Gastroesophageal sphincter (tissue), 4 donors: Measurements from ENCODE around the gene PEMT. TPM values are rescaled to one million over a fixed set of nuclear protein-coding genes. Genes with fewer than 3 reads are reported as not detected.
A peak's percentile ranks its signal among the peaks of the same experiment; 100 is the strongest.

ENCODE experiments used
- ATAC-seq: fragments of 150-250 bp; one replicate; pipeline ENCODE4 v1.9.1; 2016; ENCODE audit warnings: mild to moderate bottlenecking, moderate library complexity
- H3K27ac ChIP-seq, 4 donors: fragments of 200-600 bp; sonication (generic) in 3 of 4; 1 replicate in 3 of 4; 2 replicates in 1 of 4; pipeline ENCODE4 v1.5.1; 2016 to 2019
- H3K27me3 ChIP-seq: fragments of 200-600 bp; sonication (generic); one replicate; pipeline ENCODE4 v1.5.1; 2019
- H3K36me3 ChIP-seq, 2 donors: fragments of 200-600 bp; sonication (generic); one replicate each; pipeline ENCODE4 v1.5.1; 2019; ENCODE audit warnings: control low read depth in 1 of 2
- H3K4me1 ChIP-seq, 3 donors: fragments of 200-600 bp; sonication (generic); 1 replicate in 2 of 3; 2 replicates in 1 of 3; pipeline ENCODE4 v1.5.1; 2016 to 2019; ENCODE audit warnings: control low read depth in 2 of 3
- H3K4me3 ChIP-seq, 2 donors: fragments of 200-600 bp; sonication (generic); one replicate each; pipeline ENCODE4 v1.5.1; 2019; ENCODE audit warnings: mild to moderate bottlenecking in 1 of 2, moderate library complexity in 1 of 2
- H3K9me3 ChIP-seq, 3 donors: fragments of 200-600 bp; sonication (generic); one replicate each; pipeline ENCODE4 v1.5.1; 2017 to 2019; ENCODE audit warnings: control low read depth in 2 of 3
- CTCF ChIP-seq, 4 experiments: fragments of 200-600 bp in 2 of 4; fragments of 450-650 bp in 2 of 4; sonication (generic) in 1 of 4; IDR thresholded peaks; one replicate each; pipeline ENCODE4 v1.5.1; 2017 to 2019; ENCODE audit warnings: antibody characterized with exemption in 4 of 4, mild to moderate bottlenecking in 2 of 4, moderate library complexity in 2 of 4
- EP300 ChIP-seq: sonication (generic); formaldehyde crosslinking; IDR thresholded peaks from one replicate; pipeline ENCODE4 v1.6.1; 2017; ENCODE audit warnings: antibody characterized with exemption, mild to moderate bottlenecking
- POLR2A ChIP-seq, 2 donors: fragments of 450-650 bp; IDR thresholded peaks; one replicate each; pipeline ENCODE4 v1.6.1; 2017; ENCODE audit warnings: antibody characterized with exemption in 2 of 2, mild to moderate bottlenecking in 2 of 2, moderate library complexity in 1 of 2
- POLR2AphosphoS5 ChIP-seq: sonication (generic); formaldehyde crosslinking; IDR thresholded peaks from one replicate; pipeline ENCODE4 v1.6.1; 2017; ENCODE audit warnings: antibody characterized with exemption
- WGBS, 2 donors: methylation state at CpG; one replicate each; pipeline ENCODE4 v1.1.5; 2018; ENCODE audit warnings: low coverage in 1 of 2; 5-methylcytosine and 5-hydroxymethylcytosine counted together
- total RNA-seq, 4 donors: library from RNA; depleted of rRNA; stranded (reverse); fragments of >200 nt; gene quantifications; one replicate each; pipeline ENCODE4 v1.1.0, GENCODE V29; 2016

PEMT gene
- total RNA-seq, 4 donors from 2014 or later, result 8.6 to 20.7 (median 17.5) TPM

GRCh38 chr17:17575360-17576251 is 15.9 kb downstream of the PEMT start:
- no peak overlapping the region for H3K27ac ChIP-seq
- 40 to 78% methylated on average over 1 to 4 of the region's 16 CpGs for WGBS, 2 donors
- TF ChIP-seq POLR2AphosphoS5 (no peak), EP300 (no peak), CTCF (IDR thresholded peaks at IDR 0.05) (no peak), POLR2A (IDR thresholded peaks at IDR 0.05) (no peak)

GRCh38 chr17:17573912-17574311 is 17.6 kb downstream of the PEMT start:
- Histone ChIP-seq H3K4me3 (no peak overlapping the region), H3K27ac (no peak overlapping the region), H3K9me3 (no peaks in the 10 kb centered on the region), H3K4me1 (no peaks in the 10 kb centered on the region), H3K27me3 (no peaks in the 10 kb centered on the region), H3K36me3 (peaks cover 0 to 30% of the 10 kb centered on the region in 2 donors)
- WGBS, 2 donors, result 76 to 78% methylated on average over 3 to 7 of the region's 7 CpGs
- no peak for TF ChIP-seq EP300
- TF ChIP-seq CTCF (IDR thresholded peaks at IDR 0.05), result no peak
- no peak for TF ChIP-seq POLR2A (IDR thresholded peaks at IDR 0.05)
- no peak for TF ChIP-seq POLR2AphosphoS5
- no peak for ATAC-seq

More at GRCh38 chr17:17575360-17576251, 15.9 kb downstream of the PEMT start:
- Histone ChIP-seq H3K4me1 (no peaks in the 10 kb centered on the region), H3K4me3 (no peak overlapping the region), H3K27me3 (no peaks in the 10 kb centered on the region), H3K36me3 (peaks cover 0 to 30% of the 10 kb centered on the region in 2 donors), H3K9me3 (no peaks in the 10 kb centered on the region)
- peak; percentile 32 for ATAC-seq

GRCh38 chr17:17572010-17572785 is 19.3 kb downstream of the PEMT start:
- Histone ChIP-seq H3K4me3 (no peak overlapping the region), H3K9me3 (no peaks in the 10 kb centered on the region), H3K4me1 (peaks cover 0 to 16% (median 7%) of the 10 kb centered on the region in 3 donors), H3K36me3 (peaks cover 0 to 30% of the 10 kb centered on the region in 2 donors), H3K27ac (no peak overlapping the region), H3K27me3 (no peaks in the 10 kb centered on the region)
- no peak for TF ChIP-seq POLR2AphosphoS5
- no peak for TF ChIP-seq POLR2A (IDR thresholded peaks at IDR 0.05)
- 71% methylated on average over 4 of the region's 15 CpGs; no CpG with 5 or more reads in 1 of the 2 donors for WGBS, 2 donors
- ATAC-seq, result no peak

GRCh38 chr17:17570798-17571716 is 20.5 kb downstream of the PEMT start:
- Histone ChIP-seq H3K9me3 (no peaks in the 10 kb centered on the region), H3K4me3 (no peak overlapping the region), H3K27ac (no peak overlapping the region), H3K4me1 (peaks cover 0 to 28% (median 18%) of the 10 kb centered on the region in 3 donors), H3K36me3 (peaks cover 0 to 20% of the 10 kb centered on the region in 2 donors), H3K27me3 (no peaks in the 10 kb centered on the region)
- ATAC-seq, result no peak
- TF ChIP-seq EP300 (no peak), CTCF (IDR thresholded peaks at IDR 0.05) (no peak), POLR2A (IDR thresholded peaks at IDR 0.05) (no peak), POLR2AphosphoS5 (no peak)
- WGBS, 2 donors, result 75 to 90% methylated on average over 8 to 12 of the region's 15 CpGs
